GM21723 (cell line): Measurements from ENCODE around the gene ZNF101.

Experiments
- ATAC-seq: cut with Tn5 transposase; IDR thresholded peaks from one replicate; pipeline ENCODE4 v1.9.1; 2021; ENCODE audit warnings: mild to moderate bottlenecking, moderate library complexity; ENCODE audit not compliant: unreplicated experiment

The ZNF101 gene

DNA sequence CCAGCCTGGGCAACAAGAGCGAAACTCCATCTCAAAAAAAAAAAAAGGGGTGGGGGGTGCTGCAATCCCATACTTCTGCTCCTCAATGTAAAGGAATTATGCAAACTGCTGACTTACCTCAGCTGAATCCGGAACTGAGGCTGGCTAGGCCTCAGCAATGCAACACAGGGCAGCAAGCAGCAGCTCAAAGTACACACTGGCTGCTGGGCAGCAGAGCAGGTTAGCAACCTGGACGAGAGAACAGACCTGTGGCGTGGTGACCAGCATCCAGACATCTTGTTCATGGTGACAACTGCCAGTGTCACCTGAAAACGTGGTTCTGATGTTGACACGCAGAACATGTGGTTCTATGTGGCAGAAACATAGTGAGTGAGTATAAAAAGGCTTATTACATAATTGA, 36.2 kb downstream of the ZNF101 start:
- ATAC-seq, result no peak

- no peak for ATAC-seq
Measured at GRCh38 chr19:19710506-19710905, 41.9 kb downstream of the ZNF101 start.

DNA sequence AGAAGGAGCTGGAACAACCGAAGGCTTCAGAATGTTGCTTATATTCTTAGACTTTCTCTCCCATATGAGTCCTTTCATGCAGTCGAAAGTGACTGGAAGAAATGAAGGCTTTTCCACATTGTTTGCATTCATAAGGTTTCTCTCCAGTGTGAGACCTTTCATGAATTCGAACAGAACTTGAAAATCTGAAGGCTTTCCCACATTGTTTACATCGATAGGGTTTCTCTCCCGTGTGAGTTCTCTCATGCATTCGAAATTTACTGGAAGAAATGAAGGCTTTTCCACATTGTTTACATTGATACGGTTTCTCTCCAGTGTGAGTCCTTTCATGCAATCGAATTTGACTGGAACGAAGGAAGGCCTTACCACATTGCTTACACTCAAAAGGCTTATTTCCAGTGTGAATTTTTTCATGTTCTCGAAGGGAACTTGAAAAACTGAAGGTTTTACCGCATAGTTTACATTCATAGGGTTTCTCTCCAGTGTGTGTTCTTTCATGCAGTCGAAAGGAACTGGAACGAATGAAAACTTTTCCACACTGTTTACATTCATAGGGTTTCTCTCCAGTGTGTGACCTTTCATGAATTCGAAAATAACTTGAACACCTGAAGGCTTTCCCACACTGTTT, 42.8 kb downstream of the ZNF101 start:
- ATAC-seq, result no peak

- ATAC-seq, result no peak
Measured at GRCh38 chr19:19711934-19712828, 43.5 kb downstream of the ZNF101 start.

- ATAC-seq, result no peak
Measured at GRCh38 chr19:19719798-19720197, 51.2 kb downstream of the ZNF101 start.

GRCh38 chr19:19721896-19722295, 53.3 kb downstream of the ZNF101 start:
- no peak for ATAC-seq

DNA sequence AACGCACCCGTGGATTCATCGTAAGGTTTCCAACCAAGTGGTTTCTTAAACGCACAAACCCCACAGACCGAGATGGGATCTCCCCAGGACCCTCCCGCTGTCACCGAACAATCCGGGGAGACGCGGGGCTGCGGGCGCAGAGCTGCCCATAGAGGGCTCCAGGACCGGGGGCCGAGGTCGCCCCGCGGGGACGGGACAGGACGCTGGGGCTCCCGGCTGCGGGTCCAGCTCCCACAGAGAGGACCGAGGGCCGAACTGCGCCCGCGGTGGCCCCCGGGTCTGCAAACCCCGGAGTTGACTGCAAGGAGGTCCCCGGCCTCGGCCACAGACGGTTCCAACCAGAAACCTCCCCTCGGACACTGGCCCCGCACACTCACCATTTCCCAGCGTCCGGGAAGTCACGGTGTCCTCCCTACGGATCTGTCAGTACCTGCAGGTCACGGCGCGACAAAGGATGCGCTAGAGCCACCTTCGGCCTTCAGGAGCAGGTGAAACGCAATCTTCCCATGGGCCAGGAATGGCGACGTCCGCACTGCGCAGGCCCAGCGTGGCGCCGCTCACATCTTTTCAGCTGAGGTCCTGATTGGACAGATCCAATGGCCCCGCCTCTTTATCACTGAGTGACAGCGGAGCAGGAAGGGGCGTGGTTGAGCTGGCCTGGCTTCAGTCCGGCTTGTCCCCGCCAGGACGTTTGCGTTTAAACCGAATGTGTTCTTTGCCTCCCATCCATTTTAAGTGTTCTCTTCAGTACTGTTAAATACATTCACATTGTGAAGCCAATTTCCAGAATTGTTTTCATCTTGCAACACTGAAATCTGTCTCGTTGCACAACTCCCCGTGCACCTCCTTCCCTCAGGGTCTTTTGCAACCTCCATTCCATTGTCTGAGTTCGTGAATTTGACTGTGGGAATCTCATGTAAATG, 64.2 kb downstream of the ZNF101 start, which contains the start of gene ZNF14:
ZNF14 (minus strand) TSS at position 534 of the 923 bp plus-strand sequence; CDS start at position 380, 154 bp downstream.
- ATAC-seq, result peak; percentile 97
